IPS-15b (cell line): ENCODE results near the gene RAD51B.

Source experiments
- H3K27me3 ChIP-seq: one replicate; pipeline ENCODE4 v1.6.1; 2013; ENCODE audit warnings: low read length; ENCODE audit not compliant: control insufficient read depth, insufficient read depth
- H3K36me3 ChIP-seq: one replicate; pipeline ENCODE4 v1.6.1; 2013; ENCODE audit warnings: low read length; ENCODE audit not compliant: control insufficient read depth, insufficient read depth
- H3K4me1 ChIP-seq: one replicate; pipeline ENCODE4 v1.6.1; 2013; ENCODE audit warnings: mild to moderate bottlenecking, low read length; ENCODE audit not compliant: control insufficient read depth, insufficient read depth
- H3K4me3 ChIP-seq: one replicate; pipeline ENCODE4 v1.5.1; 2013; ENCODE audit warnings: low read depth, low read length
- H3K9ac ChIP-seq: one replicate; pipeline ENCODE4 v1.6.1; 2013; ENCODE audit warnings: low read depth, mild to moderate bottlenecking, low read length
- H3K9me3 ChIP-seq: one replicate; pipeline ENCODE4 v1.6.1; 2013; ENCODE audit warnings: mild to moderate bottlenecking, low read length; ENCODE audit not compliant: control insufficient read depth, insufficient read depth

The RAD51B gene

DNA sequence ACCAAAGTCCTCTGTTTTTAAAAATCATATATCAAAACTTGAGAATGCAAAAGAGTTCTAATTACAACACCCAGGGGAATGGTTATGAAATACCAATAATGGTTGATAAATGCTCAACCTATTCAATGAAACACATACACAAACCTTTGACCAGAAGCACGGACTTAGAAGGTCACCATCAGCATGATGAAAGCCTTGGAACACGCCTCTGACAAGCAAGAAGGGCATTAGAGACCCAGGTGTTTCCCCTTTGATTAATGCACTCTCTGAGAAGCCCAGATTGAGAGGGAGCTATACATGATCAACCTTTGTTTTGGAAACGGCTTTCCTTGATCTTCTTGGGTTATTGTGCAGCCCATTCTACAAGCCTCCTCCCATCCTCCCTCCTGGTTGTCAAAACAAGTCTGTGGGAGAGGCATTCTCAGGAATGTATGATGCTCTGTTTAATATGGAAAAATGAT lies 904.3 kb downstream of the RAD51B start:
- H3K4me1 ChIP-seq: no peaks in the 10 kb centered on the region
- no peaks in the 10 kb centered on the region for H3K9me3 ChIP-seq
- H3K4me3 ChIP-seq: no peak overlapping the region
- no peaks in the 10 kb centered on the region for H3K36me3 ChIP-seq
- no peak overlapping the region for H3K9ac ChIP-seq
- no peaks in the 10 kb centered on the region for H3K27me3 ChIP-seq

DNA sequence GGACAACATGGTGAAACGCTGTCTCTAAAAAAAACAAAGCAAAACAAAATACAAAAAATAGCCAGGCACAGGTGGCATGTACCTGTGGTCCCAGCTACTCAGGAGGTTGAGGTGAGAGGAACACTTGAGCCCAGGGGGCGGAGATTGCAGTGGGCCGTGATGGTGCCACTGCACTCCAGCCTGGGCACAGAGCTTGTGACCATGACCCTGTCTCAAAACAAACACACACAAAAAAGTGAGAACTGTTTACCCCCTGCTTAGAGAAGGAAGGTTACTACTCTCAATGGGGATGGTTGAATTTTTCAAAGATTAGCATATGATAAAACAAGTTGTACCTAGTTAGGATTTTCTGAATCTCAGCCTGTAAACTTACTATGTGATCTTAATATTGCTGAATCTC lies 905.3 kb downstream of the RAD51B start:
- H3K4me1 ChIP-seq: no peaks in the 10 kb centered on the region
- no peaks in the 10 kb centered on the region for H3K9me3 ChIP-seq
- no peaks in the 10 kb centered on the region for H3K27me3 ChIP-seq
- no peak overlapping the region for H3K9ac ChIP-seq
- no peaks in the 10 kb centered on the region for H3K36me3 ChIP-seq
- no peak overlapping the region for H3K4me3 ChIP-seq

DNA sequence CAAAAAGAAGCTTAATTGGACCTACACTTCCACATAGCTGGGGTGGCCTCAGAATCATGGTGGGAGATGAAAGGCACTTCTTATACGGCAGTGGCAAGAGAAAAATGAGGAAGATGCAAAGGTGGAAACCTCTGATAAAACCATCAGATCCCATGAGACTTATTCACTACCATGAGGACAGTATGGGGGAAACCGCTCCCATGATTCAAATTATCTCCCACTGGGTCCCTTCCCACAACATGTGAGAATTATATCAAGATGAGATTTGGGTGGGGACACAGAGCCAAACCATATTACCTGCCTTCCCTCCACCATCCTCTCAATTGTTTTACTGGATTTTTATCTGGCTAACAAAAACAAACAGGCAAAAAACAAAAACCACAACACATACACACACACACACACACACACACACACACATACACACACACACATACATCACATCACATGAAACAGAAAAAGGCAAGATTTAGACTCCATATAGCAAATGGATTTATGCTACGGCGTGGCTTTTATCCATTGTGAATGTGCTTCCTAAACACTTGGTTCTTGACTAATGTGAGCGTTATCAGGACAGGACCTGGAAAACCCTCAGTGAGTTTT lies 906.6 kb downstream of the RAD51B start:
- Histone ChIP-seq H3K27me3 (no peaks in the 10 kb centered on the region), H3K4me1 (peaks cover 7% of the 10 kb centered on the region)

DNA sequence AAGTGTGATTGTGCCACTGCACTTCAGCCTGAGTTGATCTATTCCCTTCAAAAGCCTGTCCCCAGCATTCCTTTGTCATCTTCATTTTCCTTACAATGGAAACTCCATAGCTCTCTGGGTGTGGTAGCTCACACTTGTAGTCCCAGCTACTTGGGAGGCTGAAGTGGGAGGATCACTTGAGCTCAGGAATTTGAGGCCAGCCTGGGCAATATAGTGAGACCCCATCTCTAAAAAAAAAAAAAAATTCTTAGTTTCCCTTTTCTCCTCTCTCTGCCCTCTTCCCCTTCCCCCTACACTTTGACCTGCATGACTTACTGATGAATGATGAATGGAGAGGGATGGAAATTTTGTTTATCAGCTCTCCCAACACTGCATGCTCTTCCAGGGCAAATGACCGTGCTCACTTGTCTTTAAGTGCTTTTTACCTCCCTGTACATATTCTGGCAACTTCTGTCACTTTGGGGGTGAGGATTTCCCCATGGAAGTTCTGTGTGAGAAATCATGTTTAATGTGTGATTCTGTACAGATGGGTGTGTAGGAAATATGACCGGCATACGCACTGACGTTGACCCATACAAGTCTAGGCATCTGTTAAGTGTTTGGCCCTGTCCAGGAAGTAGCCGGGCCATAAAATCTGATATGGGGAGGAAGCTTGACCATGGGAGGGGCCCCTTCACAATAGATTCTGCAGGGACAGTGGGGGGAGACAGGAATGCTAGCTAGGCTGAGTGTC lies 907.9 kb downstream of the RAD51B start:
- Histone ChIP-seq H3K27me3 (no peaks in the 10 kb centered on the region), H3K4me1 (peaks cover 12% of the 10 kb centered on the region), H3K4me3 (no peak overlapping the region), H3K9me3 (no peaks in the 10 kb centered on the region), H3K36me3 (no peaks in the 10 kb centered on the region), H3K9ac (no peak overlapping the region)

More for the DNA sequence above, 906.6 kb downstream of the RAD51B start:
- Histone ChIP-seq H3K36me3 (no peaks in the 10 kb centered on the region), H3K9me3 (no peaks in the 10 kb centered on the region), H3K9ac (no peak overlapping the region), H3K4me3 (no peak overlapping the region)

DNA sequence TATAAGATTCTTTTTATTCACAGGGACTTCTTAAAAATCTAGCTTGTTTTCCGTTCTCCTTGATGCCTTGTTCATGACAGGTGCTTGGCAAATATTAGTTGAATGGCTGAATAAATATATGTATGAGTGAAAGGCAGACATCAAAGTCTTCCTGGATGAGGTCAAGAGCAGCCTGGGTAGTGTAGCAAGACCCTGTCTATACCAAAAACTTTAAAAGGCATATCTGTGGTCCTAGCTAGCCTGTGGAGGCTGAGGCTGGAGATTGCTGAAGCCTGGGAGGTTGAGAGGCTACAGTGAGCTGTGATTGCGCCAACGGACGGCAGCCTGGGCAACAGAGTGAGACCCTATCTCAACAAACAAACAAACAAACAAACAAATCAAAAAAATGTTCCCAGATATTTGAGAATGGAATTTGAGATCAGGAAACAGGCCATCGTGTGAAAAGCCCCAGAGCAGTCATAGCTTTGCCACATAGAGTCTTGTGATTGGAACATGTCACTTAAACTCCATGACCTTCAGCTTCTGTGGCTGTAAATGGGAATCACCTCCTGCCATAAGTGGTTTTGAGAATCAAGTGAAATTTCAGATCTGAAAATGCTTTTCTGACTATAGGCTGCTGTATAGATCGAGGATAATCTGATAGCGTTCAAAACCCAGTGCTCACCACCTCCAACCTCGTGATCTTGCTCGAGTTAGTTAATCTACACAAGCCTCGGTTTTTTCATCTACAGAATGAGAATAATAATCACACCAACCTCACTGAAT lies 908.9 kb downstream of the RAD51B start:
- H3K9ac ChIP-seq: no peak overlapping the region
- H3K9me3 ChIP-seq: no peaks in the 10 kb centered on the region
- peaks cover 12% of the 10 kb centered on the region for H3K4me1 ChIP-seq
- no peak overlapping the region for H3K4me3 ChIP-seq
- H3K36me3 ChIP-seq: no peaks in the 10 kb centered on the region
- no peaks in the 10 kb centered on the region for H3K27me3 ChIP-seq

DNA sequence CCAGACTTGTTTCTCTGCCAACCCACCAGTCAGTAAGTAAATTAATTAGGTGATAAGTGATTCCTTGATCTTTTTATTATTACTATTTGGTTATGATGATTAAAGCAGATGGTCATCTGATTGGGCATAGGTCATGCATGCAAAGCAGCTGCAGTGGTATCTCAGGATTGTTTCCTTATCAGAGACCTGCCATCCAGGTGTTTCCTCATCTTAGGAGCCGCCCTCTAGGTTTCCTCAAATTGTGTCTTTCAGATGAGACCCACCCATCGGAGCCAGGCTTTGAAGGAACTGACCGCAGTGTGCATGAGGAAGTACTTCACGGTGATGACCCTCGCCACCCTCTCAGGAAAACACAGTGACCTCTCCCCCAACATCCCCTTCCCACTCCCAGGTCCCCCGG lies 910.0 kb downstream of the RAD51B start:
- no peak overlapping the region for H3K4me3 ChIP-seq
- peaks cover 12% of the 10 kb centered on the region for H3K4me1 ChIP-seq

DNA sequence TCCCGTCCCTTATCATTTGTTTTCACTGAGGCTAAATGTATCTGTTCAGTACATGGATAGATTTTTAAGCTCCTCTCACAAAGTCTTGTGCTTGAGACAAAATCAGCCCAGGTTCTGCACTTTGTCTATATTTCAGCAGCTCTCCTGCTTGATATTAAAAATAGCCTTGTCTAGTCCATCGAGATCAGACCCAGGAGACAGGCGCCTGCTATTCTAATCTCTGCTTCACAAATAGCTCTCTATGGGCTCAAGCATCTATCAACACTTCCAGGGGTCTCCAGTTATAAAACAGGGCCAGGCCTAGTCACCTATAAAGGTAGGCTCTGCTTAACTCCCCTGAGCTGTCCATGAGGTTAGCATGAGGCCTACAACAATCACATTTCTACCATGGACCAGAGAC lies 910.8 kb downstream of the RAD51B start:
- Histone ChIP-seq H3K4me1 (peaks cover 12% of the 10 kb centered on the region), H3K9ac (no peak overlapping the region), H3K36me3 (no peaks in the 10 kb centered on the region), H3K27me3 (no peaks in the 10 kb centered on the region), H3K9me3 (no peaks in the 10 kb centered on the region), H3K4me3 (no peak overlapping the region)

More for the DNA sequence above, 910.0 kb downstream of the RAD51B start:
- H3K36me3 ChIP-seq: no peaks in the 10 kb centered on the region
- no peak overlapping the region for H3K9ac ChIP-seq
- no peaks in the 10 kb centered on the region for H3K9me3 ChIP-seq
- no peaks in the 10 kb centered on the region for H3K27me3 ChIP-seq

DNA sequence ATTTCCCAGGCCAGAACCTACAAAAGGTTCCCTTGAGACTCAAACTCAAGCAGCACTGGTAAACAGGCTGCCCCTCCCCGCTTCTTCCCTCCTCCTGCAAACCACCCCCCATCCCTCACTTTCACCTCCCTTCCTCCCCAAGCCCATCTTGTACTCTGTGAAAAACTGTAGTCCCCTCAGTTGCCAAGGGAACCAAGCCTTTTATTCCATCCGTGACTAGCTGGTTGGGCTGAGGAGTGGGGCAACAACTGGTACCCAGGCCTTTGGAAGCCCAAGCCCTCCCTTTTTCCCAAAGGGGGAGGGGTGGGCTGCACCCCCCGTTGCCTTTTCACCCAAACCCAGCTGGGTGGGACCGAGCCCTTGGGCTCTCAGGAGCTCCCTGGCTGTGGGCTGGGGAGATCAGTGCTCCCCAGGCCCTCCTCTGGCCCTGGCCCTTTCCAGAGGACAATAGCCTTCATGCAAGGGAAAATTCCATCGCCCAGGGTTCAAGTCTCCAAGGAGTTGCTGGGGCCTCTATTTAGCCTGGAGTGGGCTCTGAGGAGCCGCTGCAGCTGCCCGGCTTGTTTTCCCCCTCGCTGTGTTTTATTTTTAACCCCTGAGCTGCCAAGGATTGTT lies 911.3 kb downstream of the RAD51B start:
- H3K4me3 ChIP-seq: no peak overlapping the region
- no peaks in the 10 kb centered on the region for H3K36me3 ChIP-seq
- no peak overlapping the region for H3K9ac ChIP-seq
- H3K9me3 ChIP-seq: no peaks in the 10 kb centered on the region
- peaks cover 12% of the 10 kb centered on the region for H3K4me1 ChIP-seq
- H3K27me3 ChIP-seq: no peaks in the 10 kb centered on the region

DNA sequence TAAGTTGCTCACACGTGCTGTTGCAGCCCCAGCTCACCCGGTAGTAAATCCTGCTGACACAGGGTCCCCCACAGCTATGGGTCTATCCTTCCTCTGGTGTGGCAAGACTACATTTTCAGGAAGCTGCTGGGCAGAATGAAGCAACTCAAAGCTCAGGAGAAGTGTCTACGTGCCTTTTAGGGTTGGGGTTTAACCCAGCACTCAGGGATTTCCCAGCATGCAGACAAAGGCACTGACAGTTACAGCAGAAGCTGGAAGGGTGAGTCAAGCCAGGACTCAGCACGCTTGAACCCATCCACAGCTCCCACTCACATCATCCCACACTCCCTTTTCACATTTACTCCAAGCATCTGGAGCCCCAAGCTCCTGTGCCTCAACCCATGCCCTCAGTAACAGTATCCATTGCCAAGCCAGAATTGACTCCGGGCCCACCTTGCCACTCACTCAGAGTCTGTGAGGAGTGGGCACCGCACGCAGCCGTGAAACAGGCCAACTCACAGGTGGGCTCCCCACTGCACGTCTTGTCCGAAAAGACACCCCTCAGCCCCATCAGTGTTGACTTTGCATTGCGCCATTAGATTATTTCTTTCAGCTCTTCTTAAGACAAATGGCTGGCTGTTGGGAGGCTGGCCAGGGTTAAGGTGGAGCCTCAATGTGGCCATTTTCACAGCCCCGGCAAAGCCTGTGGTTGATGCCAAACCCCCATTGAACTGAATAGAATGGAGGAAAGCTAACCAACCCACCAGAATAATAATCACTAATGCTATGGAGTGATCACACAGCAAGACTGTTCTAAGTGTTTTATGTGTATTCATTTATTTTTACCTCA lies 913.7 kb downstream of the RAD51B start:
- no peaks in the 10 kb centered on the region for H3K27me3 ChIP-seq
- no peak overlapping the region for H3K4me3 ChIP-seq
- H3K36me3 ChIP-seq: no peaks in the 10 kb centered on the region
- H3K9ac ChIP-seq: no peak overlapping the region
- no peaks in the 10 kb centered on the region for H3K9me3 ChIP-seq
- H3K4me1 ChIP-seq: peaks cover 12% of the 10 kb centered on the region

DNA sequence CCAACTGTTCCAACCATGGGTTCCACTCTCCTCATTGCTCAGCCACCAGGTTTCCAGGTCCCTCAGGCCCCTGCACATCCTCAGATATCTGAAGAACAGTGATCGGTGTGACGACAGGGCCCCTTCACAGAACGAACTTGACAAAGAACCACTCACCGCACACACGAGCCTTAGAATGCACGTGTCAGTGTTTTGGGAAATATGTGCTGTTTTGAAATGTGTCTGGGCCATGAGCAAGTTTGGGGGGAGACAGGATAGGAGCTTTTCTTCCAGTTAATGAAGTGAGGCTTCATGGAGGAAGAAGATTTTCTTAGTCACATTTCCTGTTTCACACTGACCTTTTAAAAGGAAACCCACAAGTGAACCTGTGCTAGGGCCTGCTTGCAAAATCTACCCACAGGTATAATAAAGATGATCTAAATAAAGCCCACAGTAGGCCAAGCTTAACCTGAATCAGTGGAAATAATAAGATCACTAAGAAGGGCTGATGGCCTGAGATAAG lies 914.7 kb downstream of the RAD51B start:
- peaks cover 12% of the 10 kb centered on the region for H3K4me1 ChIP-seq
- H3K9ac ChIP-seq: no peak overlapping the region
- H3K4me3 ChIP-seq: no peak overlapping the region
- no peaks in the 10 kb centered on the region for H3K36me3 ChIP-seq
- no peaks in the 10 kb centered on the region for H3K27me3 ChIP-seq
- no peaks in the 10 kb centered on the region for H3K9me3 ChIP-seq

DNA sequence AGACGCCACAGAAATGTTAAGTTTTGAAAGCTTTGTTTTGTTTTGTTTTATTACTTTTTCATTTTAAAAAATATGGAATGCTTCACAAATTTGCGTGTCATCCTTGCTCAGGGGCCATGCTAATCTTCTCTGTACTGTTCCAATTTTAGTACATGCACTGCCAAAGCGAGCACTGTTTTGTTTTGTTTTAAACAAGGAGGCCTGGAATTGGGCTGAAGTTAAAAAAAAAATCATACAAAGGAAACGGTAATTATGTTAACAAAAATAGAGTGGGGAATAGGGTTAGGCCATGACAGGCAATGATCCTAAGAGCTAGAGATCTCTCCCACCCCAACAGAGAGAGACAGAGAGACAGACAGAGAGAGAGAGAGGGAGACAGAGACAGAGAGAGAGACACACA lies 916.3 kb downstream of the RAD51B start:
- Histone ChIP-seq H3K9ac (no peak overlapping the region), H3K4me3 (no peak overlapping the region), H3K9me3 (no peaks in the 10 kb centered on the region), H3K4me1 (peaks cover 8% of the 10 kb centered on the region), H3K27me3 (no peaks in the 10 kb centered on the region), H3K36me3 (no peaks in the 10 kb centered on the region)
